Thyroid gland (tissue), 4 donors: Measurements from ENCODE around the gene SLC31A1.

ENCODE experiments used
- POLR2A ChIP-seq, 2 donors: fragments of 450-650 bp; IDR thresholded peaks; one replicate each; pipeline ENCODE4 v1.6.1; 2017; ENCODE audit warnings: antibody characterized with exemption in 2 of 2, mild to moderate bottlenecking in 2 of 2, moderate library complexity in 1 of 2
- TF ChIP-seq, protein P1 (sequence below), 6 experiments: fragments of 200-600 bp in 3 of 6; fragments of 450-650 bp in 3 of 6; sonication (generic) in 3 of 6; IDR thresholded peaks; one replicate each; pipeline ENCODE4 v1.5.1; 2016 to 2019; ENCODE audit warnings: antibody characterized with exemption in 6 of 6, mild to moderate bottlenecking in 2 of 6, inconsistent platforms in 1 of 6, moderate library complexity in 1 of 6

DNA sequence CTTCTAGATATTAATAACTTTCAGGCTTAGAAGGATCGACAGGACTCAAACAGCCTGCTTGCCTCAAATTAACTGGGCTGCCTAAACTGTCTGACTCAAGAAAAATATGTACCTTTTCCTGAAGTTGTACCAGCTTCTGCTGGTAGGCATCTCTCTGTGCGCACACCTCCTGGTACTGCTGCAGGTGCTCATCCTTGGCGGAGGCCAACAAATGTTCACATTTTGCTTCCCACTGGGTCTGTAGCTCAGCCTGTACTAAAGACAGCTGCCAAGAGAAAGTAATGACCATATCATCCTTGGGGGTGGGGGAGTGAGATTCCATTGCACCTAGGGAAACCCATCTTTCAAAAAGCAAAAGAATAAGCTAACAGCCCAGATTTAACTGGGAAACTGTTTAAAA, 48.0 kb upstream of the SLC31A1 start:
- TF ChIP-seq, protein P1, sequence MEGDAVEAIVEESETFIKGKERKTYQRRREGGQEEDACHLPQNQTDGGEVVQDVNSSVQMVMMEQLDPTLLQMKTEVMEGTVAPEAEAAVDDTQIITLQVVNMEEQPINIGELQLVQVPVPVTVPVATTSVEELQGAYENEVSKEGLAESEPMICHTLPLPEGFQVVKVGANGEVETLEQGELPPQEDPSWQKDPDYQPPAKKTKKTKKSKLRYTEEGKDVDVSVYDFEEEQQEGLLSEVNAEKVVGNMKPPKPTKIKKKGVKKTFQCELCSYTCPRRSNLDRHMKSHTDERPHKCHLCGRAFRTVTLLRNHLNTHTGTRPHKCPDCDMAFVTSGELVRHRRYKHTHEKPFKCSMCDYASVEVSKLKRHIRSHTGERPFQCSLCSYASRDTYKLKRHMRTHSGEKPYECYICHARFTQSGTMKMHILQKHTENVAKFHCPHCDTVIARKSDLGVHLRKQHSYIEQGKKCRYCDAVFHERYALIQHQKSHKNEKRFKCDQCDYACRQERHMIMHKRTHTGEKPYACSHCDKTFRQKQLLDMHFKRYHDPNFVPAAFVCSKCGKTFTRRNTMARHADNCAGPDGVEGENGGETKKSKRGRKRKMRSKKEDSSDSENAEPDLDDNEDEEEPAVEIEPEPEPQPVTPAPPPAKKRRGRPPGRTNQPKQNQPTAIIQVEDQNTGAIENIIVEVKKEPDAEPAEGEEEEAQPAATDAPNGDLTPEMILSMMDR (IDR thresholded peaks at IDR 0.05), result no peak
- no peak for TF ChIP-seq POLR2A (IDR thresholded peaks at IDR 0.05)
